Natural killer cell (primary cell): Measurements from ENCODE around the gene HOXA10. TPM values are rescaled to one million over a fixed set of nuclear protein-coding genes. Genes with fewer than 3 reads are reported as not detected.
A peak's percentile ranks its signal among the peaks of the same experiment; 100 is the strongest.

ENCODE experiments used
- ATAC-seq, 3 donors: fragments of 150-1000 bp in 2 of 3; fragments of 200-7000 bp in 1 of 3; cut with Tn5 transposase; 1 replicate in 1 of 3; 2 replicates in 2 of 3; pipeline ENCODE4 v1.10.0; 2021; ENCODE audit warnings: mild to moderate bottlenecking in 2 of 3, moderate library complexity in 2 of 3
- DNase-seq, 2 donors: peaks; one replicate each; pipeline versions ENCODE4 v3.0.0 to v3.0.0-alpha.2; 2013 to 2021; ENCODE audit warnings: mixed read lengths in 1 of 2
- H3K27ac ChIP-seq: one replicate; pipeline ENCODE4 v1.5.1; 2013; ENCODE audit warnings: mild to moderate bottlenecking, low read length
- H3K27me3 ChIP-seq: one replicate; pipeline ENCODE4 v1.6.1; 2013; ENCODE audit warnings: low read length; ENCODE audit not compliant: control insufficient read depth, insufficient read depth
- H3K36me3 ChIP-seq: one replicate; pipeline ENCODE4 v1.6.1; 2013; ENCODE audit warnings: low read length; ENCODE audit not compliant: control insufficient read depth, insufficient read depth
- H3K4me1 ChIP-seq: one replicate; pipeline ENCODE4 v1.6.1; 2013; ENCODE audit warnings: low read length; ENCODE audit not compliant: control insufficient read depth, insufficient read depth
- H3K4me3 ChIP-seq: one replicate; pipeline ENCODE4 v1.5.1; 2013; ENCODE audit warnings: low read length
- H3K9me3 ChIP-seq: one replicate; pipeline ENCODE4 v1.6.1; 2013; ENCODE audit warnings: low read length; ENCODE audit not compliant: control insufficient read depth, insufficient read depth
- H3K27ac Mint-ChIP-seq, 2 donors: one replicate each; pipeline ENCODE4 v1.8.0; 2022; ENCODE audit warnings: mild to moderate bottlenecking in 2 of 2, mixed read lengths in 2 of 2, moderate library complexity in 1 of 2
- H3K27me3 Mint-ChIP-seq, 2 donors: one replicate each; pipeline ENCODE4 v1.8.0; 2022; ENCODE audit warnings: low read depth in 2 of 2, mixed read lengths in 2 of 2
- H3K36me3 Mint-ChIP-seq: one replicate; pipeline ENCODE4 v1.8.0; 2022; ENCODE audit warnings: mixed read lengths
- H3K4me1 Mint-ChIP-seq, 2 donors: one replicate each; pipeline ENCODE4 v1.8.0; 2022; ENCODE audit warnings: mixed read lengths in 2 of 2
- H3K4me3 Mint-ChIP-seq: one replicate; pipeline ENCODE4 v1.8.0; 2022; ENCODE audit warnings: mild to moderate bottlenecking, moderate library complexity, mixed read lengths
- H3K9me3 Mint-ChIP-seq, 2 donors: one replicate each; pipeline ENCODE4 v1.8.0; 2022; ENCODE audit warnings: mixed read lengths in 2 of 2
- CTCF ChIP-seq: fragments of 200-600 bp; IDR thresholded peaks from one replicate; pipeline ENCODE4 v1.8.0; 2022; ENCODE audit warnings: antibody characterized with exemption
- WGBS: methylation state at CpG from one replicate; pipeline ENCODE4 v1.1.7; 2013; ENCODE audit warnings: missing lambda C conversion rate; ENCODE audit not compliant: insufficient coverage; 5-methylcytosine and 5-hydroxymethylcytosine counted together
- intact Hi-C: fragments of 100-400 bp; cut with micrococcal nuclease; formaldehyde crosslinking; loops from one replicate; pipeline ENCODE4 v1.14.2; 2022
- total RNA-seq, 4 donors: library from RNA; stranded (reverse); fragments of 120-200 nt in 1 of 4; gene quantifications; one replicate each; pipeline versions ENCODE4 v1.2.3 to v1.2.4, GENCODE V29; 2013 to 2022

Gene HOXA10
- total RNA-seq, 3 donors from 2014 or later (not counting 1 experiment from before 2014, with no cell fraction given): 0.82 to 3.3 (median 2.2) TPM

DNA sequence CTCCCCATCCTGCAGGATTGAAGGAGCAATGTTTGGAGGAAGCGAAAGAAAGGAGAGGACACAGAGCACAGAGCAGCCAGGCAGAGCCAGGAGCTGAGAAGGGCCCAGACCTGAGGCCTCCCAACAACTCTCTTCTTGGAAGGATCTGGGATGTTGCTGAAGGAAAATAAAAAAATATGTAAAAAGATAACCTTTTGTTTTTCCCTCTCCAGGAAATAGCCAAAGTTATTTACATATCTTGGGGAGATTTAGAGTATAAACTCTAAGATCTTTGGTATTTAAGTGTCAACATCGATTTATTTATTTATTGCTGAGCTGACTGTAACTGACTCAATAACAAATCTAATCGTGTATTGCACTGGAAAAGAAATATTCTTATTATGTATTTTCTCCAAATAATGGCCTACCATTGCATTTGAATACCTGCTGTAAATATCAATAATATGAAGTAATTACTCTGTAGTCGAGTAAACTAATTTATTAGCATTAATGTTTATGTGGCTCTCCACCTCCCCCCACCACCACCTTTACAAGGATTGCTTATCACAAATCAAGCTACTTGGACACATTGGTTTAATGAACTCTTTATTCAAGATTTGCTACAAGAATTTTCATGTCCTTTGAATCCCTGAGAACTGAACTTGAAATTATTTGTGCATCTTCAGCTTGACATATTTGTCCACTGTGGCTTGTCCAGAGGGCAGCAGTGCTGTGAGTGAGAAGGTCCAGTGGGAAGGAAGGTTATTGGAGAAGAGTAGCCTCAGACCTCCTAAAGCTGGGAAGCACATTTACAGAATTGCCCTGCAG lies 12.8 kb upstream of the HOXA10 start:
- Mint-ChIP-seq H3K4me1 (peaks cover 45 to 58% of the 10 kb centered on the region in 2 donors), H3K27me3 (peaks cover 82 to 85% of the 10 kb centered on the region in 2 donors), H3K36me3 (no peaks in the 10 kb centered on the region), H3K4me3 (peak overlapping the region; percentile 81), H3K27ac (no peak overlapping the region), H3K9me3 (no peaks in the 10 kb centered on the region)
- peaks cover 59% of the 10 kb centered on the region for H3K4me1 ChIP-seq
- intact Hi-C loops: loop anchor here (2.0 to 5.0 kb wide), 2 partner anchors 14 to 35 kb away; partner anchors contain the start of gene HOXA3
- peaks cover 96% of the 10 kb centered on the region for H3K27me3 ChIP-seq
- no peak for TF ChIP-seq CTCF
- H3K9me3 ChIP-seq: no peaks in the 10 kb centered on the region
- H3K27ac ChIP-seq: no peak overlapping the region
- no peak for ATAC-seq
- no peak for DNase-seq
- 63% methylated on average over 1 of the region's 4 CpGs for WGBS
- no peak overlapping the region for H3K4me3 ChIP-seq
- H3K36me3 ChIP-seq: no peaks in the 10 kb centered on the region

- intact Hi-C loops: loop anchor here (2.0 to 5.0 kb wide), 3 partner anchors 13 to 34 kb away; partner anchors contain the start of genes HOXA3 and HOXA9
- no peak overlapping the region for H3K27ac ChIP-seq
- ATAC-seq (no peak), DNase-seq (peak; percentile 15 to 25)
- H3K4me3 ChIP-seq: no peak overlapping the region
- H3K9me3 Mint-ChIP-seq: no peaks in the 10 kb centered on the region
- peaks cover 90% of the 10 kb centered on the region for H3K27me3 ChIP-seq
- H3K36me3 ChIP-seq: no peaks in the 10 kb centered on the region
- H3K27me3 Mint-ChIP-seq: peaks cover 80 to 85% of the 10 kb centered on the region in 2 donors
- H3K4me1 ChIP-seq: peaks cover 56% of the 10 kb centered on the region
- H3K27ac Mint-ChIP-seq: peak overlapping the region; percentile 8 to 29
- H3K4me3 Mint-ChIP-seq: peak overlapping the region; percentile 81
- peaks cover 44 to 58% of the 10 kb centered on the region in 2 donors for H3K4me1 Mint-ChIP-seq
- H3K36me3 Mint-ChIP-seq: no peaks in the 10 kb centered on the region
- 9% methylated on average over 23 of the region's 24 CpGs for WGBS
- no peaks in the 10 kb centered on the region for H3K9me3 ChIP-seq
- TF ChIP-seq CTCF: no peak
Measured at GRCh38 chr7:27185854-27186667, 11.9 kb upstream of the HOXA10 start.

DNA sequence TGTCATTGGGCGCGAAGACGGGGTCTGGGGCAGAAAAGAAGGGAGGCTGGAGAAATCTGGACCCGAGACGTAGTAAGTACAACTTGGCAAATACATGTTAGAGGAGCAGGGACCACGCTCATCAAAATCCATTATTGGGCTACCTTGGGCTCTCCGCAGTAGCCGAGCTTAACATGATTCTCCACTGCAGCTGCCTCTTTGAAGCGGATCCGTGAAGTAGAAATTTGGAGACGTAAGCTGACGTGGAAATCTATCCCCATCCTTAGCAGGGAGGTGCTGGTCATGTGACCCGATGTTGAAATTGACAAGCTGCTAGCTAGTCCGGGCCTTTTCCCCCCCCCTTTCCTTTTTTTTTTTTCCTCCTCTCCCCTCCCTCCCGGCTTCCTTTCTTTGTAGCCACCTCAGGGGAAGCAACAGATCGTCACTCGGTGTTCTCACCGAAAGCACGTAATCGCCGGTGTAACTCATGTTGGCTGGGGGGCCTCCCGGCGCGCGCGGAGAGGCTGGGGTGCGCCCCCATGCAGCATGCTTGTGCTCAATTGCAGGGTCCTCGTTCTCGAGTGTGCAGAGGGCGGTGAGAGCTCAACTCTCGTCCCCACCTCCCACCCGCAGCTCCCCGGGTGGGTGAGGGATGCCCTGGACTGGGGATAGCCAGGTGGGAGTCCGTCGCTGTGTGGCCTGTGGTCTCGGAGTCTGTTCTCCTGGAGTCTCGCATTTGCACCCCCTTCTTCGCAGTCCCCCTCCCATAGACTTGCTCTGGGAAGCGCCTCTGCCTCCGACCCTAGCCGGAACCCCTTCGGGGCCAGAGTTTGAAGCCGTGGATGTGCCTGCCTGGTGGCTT lies 11.1 kb upstream of the HOXA10 start, which contains the start of gene HOXA11:
Gene HOXA11, minus strand, starts transcription at position 220 of the 841 bp plus-strand sequence. Its CDS starts 88 bp downstream, at position 132.
- Mint-ChIP-seq H3K36me3 (no peaks in the 10 kb centered on the region), H3K27me3 (peaks cover 74 to 82% of the 10 kb centered on the region in 2 donors), H3K4me3 (peak within 1 kb of the TSS; percentile 81), H3K4me1 (peaks cover 44 to 58% of the 10 kb centered on the region in 2 donors), H3K9me3 (no peaks in the 10 kb centered on the region), H3K27ac (peak within 1 kb of the TSS; percentile 31 to 58)
- TF ChIP-seq CTCF: no peak
- ATAC-seq (peak in 2 of 3 donors; percentile 16 to 24), DNase-seq (peak; percentile 16 to 53)
- peaks cover 90% of the 10 kb centered on the region for H3K27me3 ChIP-seq
- no peaks in the 10 kb centered on the region for H3K36me3 ChIP-seq
- WGBS: 6% methylated on average over 43 of the region's 43 CpGs
- no peaks in the 10 kb centered on the region for H3K9me3 ChIP-seq
- H3K4me3 ChIP-seq: peak within 1 kb of the TSS; percentile 30
- H3K4me1 ChIP-seq: peaks cover 56% of the 10 kb centered on the region
- intact Hi-C loops: loop anchor here (2.0 to 5.0 kb wide), 2 partner anchors 20 to 33 kb away; partner anchors contain the start of genes HOXA3 and HOXA9
- no peak within 1 kb of the TSS for H3K27ac ChIP-seq
